GM12891 (cell line): ENCODE measurements around the gene NOTCH1.

Experiments
- PAX5 ChIP-seq: IDR thresholded peaks from 2 replicates; pipeline ENCODE4 v1.6.1; 2011; ENCODE audit warnings: low read length, moderate library complexity, mild to moderate bottlenecking; ENCODE audit not compliant: insufficient read depth, severe bottlenecking
- POLR2A ChIP-seq: IDR thresholded peaks from 2 replicates; pipeline ENCODE4 v1.6.1; 2011; ENCODE audit warnings: low read depth, low read length, control low read depth
- POLR2AphosphoS5 ChIP-seq: IDR thresholded peaks from 2 replicates; pipeline ENCODE4 v1.6.1; 2011; ENCODE audit warnings: low read depth, low read length, control low read depth
- TAF1 ChIP-seq: IDR thresholded peaks from 2 replicates; pipeline ENCODE4 v1.6.1; 2011; ENCODE audit warnings: low read depth, low read length, control low read depth

GRCh38 chr9:136453326-136453725, 92.5 kb downstream of the NOTCH1 start:
- TF ChIP-seq POLR2AphosphoS5 (peak; percentile 53; the same call in 1 of the 2 replicates), TAF1 (no peak), PAX5 (no peak), POLR2A (no peak)
